Liver (tissue), 9 donors: Measurements from ENCODE around the gene RBMS3. TPM values are rescaled to one million over a fixed set of nuclear protein-coding genes. Genes with fewer than 3 reads are reported as not detected.

Experiments
- DNase-seq: peaks from one replicate; pipeline ENCODE4 v3.0.0-alpha.2; 2017; ENCODE audit warnings: low spot score
- H3K27ac ChIP-seq, 2 donors: one replicate each; pipeline ENCODE4 v1.7.0; 2013; ENCODE audit warnings: inconsistent platforms in 2 of 2, low read length in 2 of 2, control low read depth in 1 of 2, low read depth in 1 of 2, mild to moderate bottlenecking in 1 of 2
- H3K27me3 ChIP-seq, 4 donors: one replicate each; pipeline versions ENCODE4 v1.6.1 to v1.7.0; 2013; ENCODE audit warnings: low read length in 3 of 4, inconsistent platforms in 1 of 4, mild to moderate bottlenecking in 1 of 4, moderate library complexity in 1 of 4; ENCODE audit not compliant: control insufficient read depth in 4 of 4, insufficient read depth in 4 of 4
- H3K36me3 ChIP-seq, 4 donors: one replicate each; pipeline versions ENCODE4 v1.6.1 to v1.7.0; 2013; ENCODE audit warnings: low read length in 3 of 4, mild to moderate bottlenecking in 3 of 4, low read depth in 1 of 4, moderate library complexity in 1 of 4; ENCODE audit not compliant: control insufficient read depth in 4 of 4, insufficient read depth in 3 of 4
- H3K4me1 ChIP-seq, 4 donors: one replicate each; pipeline versions ENCODE4 v1.6.1 to v1.7.0; 2013; ENCODE audit warnings: low read length in 3 of 4, mild to moderate bottlenecking in 3 of 4, moderate library complexity in 1 of 4; ENCODE audit not compliant: control insufficient read depth in 4 of 4, insufficient read depth in 4 of 4
- H3K4me3 ChIP-seq, 3 donors: one replicate each; pipeline versions ENCODE4 v1.6.1 to v1.7.0; 2013; ENCODE audit warnings: low read length in 3 of 3, control low read depth in 1 of 3, low read depth in 1 of 3, mild to moderate bottlenecking in 1 of 3
- H3K9ac ChIP-seq, 2 donors: one replicate each; pipeline ENCODE4 v1.7.0; 2013; ENCODE audit warnings: low read length in 2 of 2, mild to moderate bottlenecking in 2 of 2, moderate library complexity in 2 of 2, control low read depth in 1 of 2, low read depth in 1 of 2
- H3K9me3 ChIP-seq, 4 donors: one replicate each; pipeline versions ENCODE4 v1.6.1 to v1.7.0; 2013; ENCODE audit warnings: low read length in 3 of 4; ENCODE audit not compliant: control insufficient read depth in 4 of 4
- FOXA1 ChIP-seq: IDR thresholded peaks from 2 replicates; pipeline ENCODE4 v1.6.1; 2016; ENCODE audit warnings: antibody characterized with exemption
- GABPA ChIP-seq, 2 donors: IDR thresholded peaks in 1 of 2; conservative IDR thresholded peaks in 1 of 2; 2 replicates each; pipeline ENCODE4 v1.6.1; 2016; ENCODE audit warnings: antibody characterized with exemption in 2 of 2, mild to moderate bottlenecking in 1 of 2, moderate library complexity in 1 of 2
- HNF4A ChIP-seq, 2 donors: conservative IDR thresholded peaks; 2 replicates each; pipeline ENCODE4 v1.6.1; 2016; ENCODE audit warnings: antibody characterized with exemption in 2 of 2, mild to moderate bottlenecking in 2 of 2
- HNF4G ChIP-seq: IDR thresholded peaks from 2 replicates; pipeline ENCODE4 v1.6.1; 2016; ENCODE audit warnings: antibody characterized with exemption
- JUND ChIP-seq, 2 donors: IDR thresholded peaks; 2 replicates each; pipeline ENCODE4 v1.6.1; 2016; ENCODE audit warnings: antibody characterized with exemption in 2 of 2
- MAX ChIP-seq: IDR thresholded peaks from 2 replicates; pipeline ENCODE4 v1.6.1; 2016; ENCODE audit warnings: antibody characterized with exemption
- NR2F2 ChIP-seq: IDR thresholded peaks from 2 replicates; pipeline ENCODE4 v1.6.1; 2016; ENCODE audit warnings: antibody characterized with exemption
- RAD21 ChIP-seq, 2 donors: IDR thresholded peaks; 2 replicates each; pipeline ENCODE4 v1.6.1; 2016; ENCODE audit warnings: antibody characterized with exemption in 2 of 2, mild to moderate bottlenecking in 2 of 2
- RXRA ChIP-seq, 2 donors: IDR thresholded peaks; 2 replicates each; pipeline ENCODE4 v1.6.1; 2017 to 2018; ENCODE audit warnings: antibody characterized with exemption in 2 of 2, mild to moderate bottlenecking in 1 of 2
- SP1 ChIP-seq: IDR thresholded peaks from 2 replicates; pipeline ENCODE4 v1.6.1; 2018; ENCODE audit warnings: antibody characterized with exemption, mild to moderate bottlenecking
- TAF1 ChIP-seq: conservative IDR thresholded peaks from 2 replicates; pipeline ENCODE4 v1.6.1; 2016; ENCODE audit warnings: antibody characterized with exemption, mild to moderate bottlenecking
- YY1 ChIP-seq: IDR thresholded peaks from 2 replicates; pipeline ENCODE4 v1.6.1; 2016; ENCODE audit warnings: antibody characterized with exemption, mild to moderate bottlenecking
- WGBS: extraction: QIAGEN DNeasy Blood & Tissue Kit; methylation state at CpG from one replicate; pipeline ENCODE4 v1.1.7; 2013; 5-methylcytosine and 5-hydroxymethylcytosine counted together
- polyA plus RNA-seq, 2 donors: library from polyadenylated mRNA; stranded (reverse) in 1 of 2; unstranded in 1 of 2; fragments of 200-250 nt in 1 of 2; fragments of >200 nt in 1 of 2; fragmentation: Nextera tagmentation in 1 of 2; extraction: Ambion mirVana in 1 of 2; gene quantifications; one replicate each; pipeline versions ENCODE4 v1.2.1 to v1.2.3, GENCODE V29; 2013 to 2015
- total RNA-seq, 2 donors: library from RNA; depleted of rRNA; stranded (reverse); fragments of >200 nt; gene quantifications; one replicate each; pipeline ENCODE4 v1.2.3, GENCODE V29; 2014
- TF ChIP-seq, protein P1 (sequence below): IDR thresholded peaks from 2 replicates; pipeline ENCODE4 v1.6.1; 2016; ENCODE audit warnings: antibody characterized with exemption
- TF ChIP-seq, protein P2 (sequence below): IDR thresholded peaks from 2 replicates; pipeline ENCODE4 v1.6.1; 2016; ENCODE audit warnings: antibody characterized with exemption
- TF ChIP-seq, protein P3 (sequence below): fragments of 150-350 bp; IDR thresholded peaks from 2 replicates; pipeline ENCODE4 v1.5.1; 2017; ENCODE audit warnings: improper control_type of control experiment, low read depth, low read length; ENCODE audit not compliant: missing input control
- donor health status: healthy.
- donor health status: healthy.
- donor health status: healthy.
- donor health status: healthy.
- donor health status: healthy.

Gene RBMS3
- total and polyA plus RNA-seq, 4 donors = 1.2 to 14.9 (median 9.3) TPM

DNA sequence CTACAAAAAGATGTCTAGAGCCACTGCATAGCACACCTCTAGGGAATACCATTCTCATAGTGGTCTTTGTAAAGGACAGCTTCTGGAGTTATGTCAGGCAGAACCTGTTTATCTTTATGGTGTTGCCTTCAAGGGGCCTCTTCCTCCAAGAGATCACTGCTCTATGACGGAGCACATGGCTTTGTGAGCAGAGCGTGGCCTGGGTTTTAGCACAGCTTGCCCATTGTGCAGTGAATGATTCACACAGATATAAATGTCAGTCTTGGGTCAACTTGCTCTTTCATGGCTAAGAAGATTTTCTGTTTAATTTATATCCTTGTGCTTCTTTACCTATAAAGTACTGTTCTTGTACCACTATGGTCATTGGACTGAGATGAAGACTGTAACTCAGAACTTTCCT lies 41.5 kb upstream of the RBMS3 start:
- H3K9me3 ChIP-seq = no peaks in the 10 kb centered on the region
- no peaks in the 10 kb centered on the region for H3K27me3 ChIP-seq
- no peak overlapping the region for H3K27ac ChIP-seq
- no peak overlapping the region for H3K9ac ChIP-seq
- H3K36me3 ChIP-seq = no peaks in the 10 kb centered on the region
- 96% methylated on average over 2 of the region's 2 CpGs for WGBS
- H3K4me1 ChIP-seq = no peaks in the 10 kb centered on the region
- H3K4me3 ChIP-seq = no peak overlapping the region
- TF ChIP-seq MAX = no peak
- TF ChIP-seq FOXA1 = no peak
- no peak for TF ChIP-seq HNF4A (conservative IDR thresholded peaks at IDR 0.05)
- TF ChIP-seq HNF4G = no peak
- DNase-seq = no peak

GRCh38 chr3:29240248-29240647 lies 40.6 kb upstream of the RBMS3 start:
- Histone ChIP-seq H3K4me1 (no peaks in the 10 kb centered on the region), H3K4me3 (no peak overlapping the region), H3K27ac (no peak overlapping the region), H3K27me3 (no peaks in the 10 kb centered on the region), H3K36me3 (no peaks in the 10 kb centered on the region), H3K9me3 (no peaks in the 10 kb centered on the region), H3K9ac (no peak overlapping the region)
- no peak for DNase-seq
- TF ChIP-seq NR2F2 = no peak
- TF ChIP-seq, protein P1, sequence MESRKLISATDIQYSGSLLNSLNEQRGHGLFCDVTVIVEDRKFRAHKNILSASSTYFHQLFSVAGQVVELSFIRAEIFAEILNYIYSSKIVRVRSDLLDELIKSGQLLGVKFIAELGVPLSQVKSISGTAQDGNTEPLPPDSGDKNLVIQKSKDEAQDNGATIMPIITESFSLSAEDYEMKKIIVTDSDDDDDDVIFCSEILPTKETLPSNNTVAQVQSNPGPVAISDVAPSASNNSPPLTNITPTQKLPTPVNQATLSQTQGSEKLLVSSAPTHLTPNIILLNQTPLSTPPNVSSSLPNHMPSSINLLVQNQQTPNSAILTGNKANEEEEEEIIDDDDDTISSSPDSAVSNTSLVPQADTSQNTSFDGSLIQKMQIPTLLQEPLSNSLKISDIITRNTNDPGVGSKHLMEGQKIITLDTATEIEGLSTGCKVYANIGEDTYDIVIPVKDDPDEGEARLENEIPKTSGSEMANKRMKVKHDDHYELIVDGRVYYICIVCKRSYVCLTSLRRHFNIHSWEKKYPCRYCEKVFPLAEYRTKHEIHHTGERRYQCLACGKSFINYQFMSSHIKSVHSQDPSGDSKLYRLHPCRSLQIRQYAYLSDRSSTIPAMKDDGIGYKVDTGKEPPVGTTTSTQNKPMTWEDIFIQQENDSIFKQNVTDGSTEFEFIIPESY = no peak
- TF ChIP-seq YY1 = no peak
- TF ChIP-seq HNF4G = no peak
- TF ChIP-seq, protein P2, sequence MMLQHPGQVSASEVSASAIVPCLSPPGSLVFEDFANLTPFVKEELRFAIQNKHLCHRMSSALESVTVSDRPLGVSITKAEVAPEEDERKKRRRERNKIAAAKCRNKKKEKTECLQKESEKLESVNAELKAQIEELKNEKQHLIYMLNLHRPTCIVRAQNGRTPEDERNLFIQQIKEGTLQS = no peak
- TF ChIP-seq SP1 = no peak
- TF ChIP-seq, protein P3, sequence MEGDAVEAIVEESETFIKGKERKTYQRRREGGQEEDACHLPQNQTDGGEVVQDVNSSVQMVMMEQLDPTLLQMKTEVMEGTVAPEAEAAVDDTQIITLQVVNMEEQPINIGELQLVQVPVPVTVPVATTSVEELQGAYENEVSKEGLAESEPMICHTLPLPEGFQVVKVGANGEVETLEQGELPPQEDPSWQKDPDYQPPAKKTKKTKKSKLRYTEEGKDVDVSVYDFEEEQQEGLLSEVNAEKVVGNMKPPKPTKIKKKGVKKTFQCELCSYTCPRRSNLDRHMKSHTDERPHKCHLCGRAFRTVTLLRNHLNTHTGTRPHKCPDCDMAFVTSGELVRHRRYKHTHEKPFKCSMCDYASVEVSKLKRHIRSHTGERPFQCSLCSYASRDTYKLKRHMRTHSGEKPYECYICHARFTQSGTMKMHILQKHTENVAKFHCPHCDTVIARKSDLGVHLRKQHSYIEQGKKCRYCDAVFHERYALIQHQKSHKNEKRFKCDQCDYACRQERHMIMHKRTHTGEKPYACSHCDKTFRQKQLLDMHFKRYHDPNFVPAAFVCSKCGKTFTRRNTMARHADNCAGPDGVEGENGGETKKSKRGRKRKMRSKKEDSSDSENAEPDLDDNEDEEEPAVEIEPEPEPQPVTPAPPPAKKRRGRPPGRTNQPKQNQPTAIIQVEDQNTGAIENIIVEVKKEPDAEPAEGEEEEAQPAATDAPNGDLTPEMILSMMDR = no peak
- no peak for TF ChIP-seq MAX
- no peak for TF ChIP-seq JUND (IDR thresholded peaks at IDR 0.05)
- no peak for TF ChIP-seq RAD21 (IDR thresholded peaks at IDR 0.05)
- TF ChIP-seq RXRA (IDR thresholded peaks at IDR 0.05) = no peak
- TF ChIP-seq TAF1 = no peak

GRCh38 chr3:29240887-29241286 lies 40.0 kb upstream of the RBMS3 start:
- TF ChIP-seq FOXA1 (no peak), GABPA (IDR thresholded peaks at IDR 0.05 in 1 of 2, conservative IDR thresholded peaks at IDR 0.05 in 1 of 2) (no peak), RXRA (IDR thresholded peaks at IDR 0.05) (no peak), TAF1 (no peak)
- TF ChIP-seq, protein P3 = no peak
- Histone ChIP-seq H3K4me1 (no peaks in the 10 kb centered on the region), H3K9ac (no peak overlapping the region), H3K9me3 (no peaks in the 10 kb centered on the region), H3K27me3 (no peaks in the 10 kb centered on the region), H3K4me3 (no peak overlapping the region), H3K36me3 (no peaks in the 10 kb centered on the region), H3K27ac (no peak overlapping the region)
- WGBS = 89% methylated on average over 4 of the region's 4 CpGs
- no peak for DNase-seq
